Kidney epithelial cell (primary cell): ENCODE measurements around the gene MRPS18A. TPM values are rescaled to one million over a fixed set of nuclear protein-coding genes. Genes with fewer than 3 reads are reported as not detected.
"Not testable (repeated sequence)": the region's sequence is repeated elsewhere in the genome, so short reads cannot be mapped to it uniquely, and the experiment has no call there.

Experiments used
- DNase-seq: peaks from one replicate; pipeline ENCODE4 v3.0.0-alpha.2; 2010; ENCODE audit warnings: low read depth
- H3K27me3 ChIP-seq: 2 replicates; pipeline ENCODE4 v1.6.0; 2011; ENCODE audit warnings: low read length; ENCODE audit not compliant: control insufficient read depth, insufficient read depth
- H3K36me3 ChIP-seq: 2 replicates; pipeline ENCODE4 v1.5.1; 2011; ENCODE audit warnings: low read length; ENCODE audit not compliant: control insufficient read depth, insufficient read depth
- H3K4me3 ChIP-seq: 2 replicates; pipeline ENCODE4 v1.5.1; 2011; ENCODE audit warnings: low read depth, mild to moderate bottlenecking, control low read depth, low read length
- CTCF ChIP-seq: IDR thresholded peaks from 2 replicates; pipeline ENCODE4 v1.5.1; 2011; ENCODE audit warnings: mild to moderate bottlenecking, moderate library complexity, low read length, control low read depth, inconsistent platforms; ENCODE audit not compliant: insufficient read depth, poor library complexity, severe bottlenecking
- total RNA-seq: library from RNA; depleted of rRNA; stranded (reverse); fragments of >200 nt; gene quantifications from 2 replicates; pipeline ENCODE4 v1.2.3, GENCODE V29; 2015

The MRPS18A gene
- total RNA-seq, 1 donor from 2014 or later, result 78.9 TPM

- DNase-seq, result no peak
- H3K27me3 ChIP-seq, result no peaks in the 10 kb centered on the region
- H3K36me3 ChIP-seq, result peaks cover 1% of the 10 kb centered on the region
- TF ChIP-seq CTCF, result no peak
- H3K4me3 ChIP-seq, result no peak overlapping the region
Observed at GRCh38 chr6:43666196-43666920, 21.2 kb downstream of the MRPS18A start.

- peak; percentile 56 for DNase-seq
- no peaks in the 10 kb centered on the region for H3K36me3 ChIP-seq
- H3K27me3 ChIP-seq, result no peaks in the 10 kb centered on the region
- no peak for TF ChIP-seq CTCF
- no peak overlapping the region for H3K4me3 ChIP-seq
Observed at GRCh38 chr6:43665376-43665775, 22.2 kb downstream of the MRPS18A start.

GRCh38 chr6:43662948-43663347, 24.6 kb downstream of the MRPS18A start:
- not testable (repeated sequence) for H3K36me3 ChIP-seq, H3K27me3 ChIP-seq, H3K4me3 ChIP-seq, DNase-seq

GRCh38 chr6:43658161-43658560, 29.4 kb downstream of the MRPS18A start:
- TF ChIP-seq CTCF, result no peak
- Histone ChIP-seq H3K4me3 (no peak overlapping the region), H3K27me3 (no peaks in the 10 kb centered on the region), H3K36me3 (no peaks in the 10 kb centered on the region)
- no peak for DNase-seq

GRCh38 chr6:43657221-43657802, 30.3 kb downstream of the MRPS18A start:
- no peak for TF ChIP-seq CTCF
- Histone ChIP-seq H3K36me3 (no peaks in the 10 kb centered on the region), H3K4me3 (no peak overlapping the region), H3K27me3 (no peaks in the 10 kb centered on the region)
- no peak for DNase-seq

- H3K4me3 ChIP-seq, H3K36me3 ChIP-seq, DNase-seq, H3K27me3 ChIP-seq: not testable (repeated sequence)
Observed at GRCh38 chr6:43652822-43653221, 34.8 kb downstream of the MRPS18A start.

GRCh38 chr6:43648248-43648647, 39.3 kb downstream of the MRPS18A start:
- Histone ChIP-seq H3K4me3 (no peak overlapping the region), H3K27me3 (no peaks in the 10 kb centered on the region), H3K36me3 (no peaks in the 10 kb centered on the region)
- no peak for DNase-seq
- TF ChIP-seq CTCF, result no peak
